ENCODE measurements around the gene PPP1R2C.

The PPP1R2C gene

DNA sequence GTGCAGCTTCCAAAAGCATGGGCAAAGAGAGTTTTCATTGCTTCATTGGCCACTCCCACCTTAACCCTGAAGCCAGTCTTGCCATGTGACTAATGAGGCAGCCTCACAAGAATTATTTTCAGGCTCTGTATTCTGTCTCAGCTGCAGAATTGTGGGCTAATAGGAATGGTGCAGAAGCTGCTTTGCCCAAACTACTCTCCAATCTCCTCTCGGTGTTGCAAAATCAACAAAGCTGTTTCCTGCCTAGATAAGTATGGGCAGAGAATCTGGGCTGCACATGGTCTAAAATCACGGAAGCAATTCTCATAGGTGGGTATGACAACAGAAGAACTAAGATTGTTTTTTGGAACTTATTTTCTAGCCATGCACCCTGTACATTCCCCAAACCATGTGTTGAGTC is 31.4 kb downstream of the PPP1R2C start:
- DNase-seq = no peak

DNA sequence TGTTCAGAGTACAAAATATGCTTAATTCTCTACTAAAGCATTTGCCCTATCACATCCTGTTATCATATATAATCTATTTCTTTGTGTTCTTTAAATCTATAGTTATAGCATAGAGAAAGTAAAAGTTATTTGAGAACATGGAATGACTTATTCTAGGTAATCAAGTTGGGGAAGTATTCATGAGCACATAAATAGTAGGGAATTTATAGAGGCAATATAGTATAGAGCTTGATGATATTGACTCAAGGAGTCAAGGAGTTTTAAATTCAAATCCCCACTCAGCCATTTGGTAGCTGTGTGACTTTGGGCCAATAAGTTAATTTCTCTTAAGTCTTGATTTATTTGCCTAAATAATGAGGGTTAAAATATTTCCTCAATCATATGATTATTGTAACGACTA is 37.5 kb downstream of the PPP1R2C start:
- DNase-seq = no peak

DNA sequence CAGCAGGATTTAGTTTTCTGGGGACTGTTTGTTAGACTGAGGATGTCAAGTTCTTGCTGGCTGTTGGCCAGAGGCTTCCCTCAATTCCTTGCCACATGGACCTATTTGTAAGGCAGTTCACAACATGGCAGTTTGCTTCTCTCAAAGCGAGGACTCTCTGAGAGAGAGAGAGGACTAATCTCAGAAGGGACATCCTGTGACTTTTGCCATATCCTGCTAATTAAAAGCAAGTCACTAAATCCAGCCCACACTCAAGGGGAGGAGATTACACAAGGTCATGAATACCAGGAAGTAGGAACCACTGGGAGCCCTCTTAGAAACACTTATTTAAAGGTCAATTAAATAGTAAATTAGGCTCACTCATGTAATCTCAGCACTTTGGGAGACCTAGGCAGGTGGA is 38.2 kb downstream of the PPP1R2C start:
- peak in 1 of 2 experiments; percentile 11 for DNase-seq

DNA sequence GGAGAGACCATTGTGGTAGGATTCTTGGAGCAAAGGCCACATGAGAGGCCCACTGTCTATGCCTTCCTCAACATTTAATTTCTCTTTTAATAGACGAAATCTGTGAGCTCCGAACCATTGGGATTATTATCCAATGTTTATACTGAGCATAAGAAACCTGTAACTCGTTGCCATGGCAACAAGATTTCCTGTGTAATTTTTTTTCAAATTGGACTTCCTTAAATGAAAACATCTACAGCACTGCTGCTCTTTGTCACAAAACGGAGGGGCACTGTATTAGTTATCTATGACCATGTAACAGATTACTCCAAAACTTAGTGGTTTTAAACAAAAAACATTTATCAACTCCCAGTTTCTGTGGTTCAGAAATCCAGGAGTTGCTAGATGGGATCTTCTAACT is 38.7 kb downstream of the PPP1R2C start:
- peak in 1 of 2 experiments; percentile 6 for DNase-seq

DNA sequence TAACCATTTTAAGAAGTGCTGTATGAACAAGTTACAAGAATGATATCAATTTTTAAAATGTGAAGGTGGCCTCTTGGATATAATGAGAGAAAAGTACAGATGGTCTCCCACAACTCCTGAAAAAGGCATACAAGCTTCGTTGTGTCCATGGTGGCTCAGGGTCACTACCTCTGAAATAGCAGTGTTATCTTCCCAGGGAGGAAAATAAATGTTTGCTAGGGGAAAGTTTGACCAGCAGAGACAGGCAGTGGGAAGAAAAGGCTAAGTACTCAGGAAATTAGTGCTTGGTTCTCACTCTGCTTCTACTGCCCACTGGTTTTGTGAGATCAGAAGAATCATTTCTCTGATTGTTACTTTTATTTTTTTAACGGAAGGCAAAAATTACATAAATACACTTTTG is 39.4 kb downstream of the PPP1R2C start:
- no peak for DNase-seq

DNA sequence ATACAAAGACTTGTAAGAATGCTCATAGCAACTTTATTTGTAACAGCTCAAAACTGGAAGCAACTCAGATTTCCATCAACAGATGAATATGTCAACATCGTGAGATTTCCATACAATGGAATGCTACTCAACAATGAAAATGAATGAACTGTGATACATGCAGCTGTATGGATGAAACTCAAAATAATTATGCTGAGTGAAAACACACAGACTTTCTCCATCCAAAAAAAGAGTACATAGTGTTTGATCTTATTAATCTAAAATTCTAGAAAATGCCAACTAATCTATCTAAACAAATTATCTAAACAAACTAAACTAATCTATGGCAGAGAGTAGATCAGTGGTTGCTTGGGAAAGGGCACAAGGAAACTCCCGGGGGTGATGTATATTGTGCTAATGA is 42.7 kb downstream of the PPP1R2C start:
- DNase-seq = no peak

DNA sequence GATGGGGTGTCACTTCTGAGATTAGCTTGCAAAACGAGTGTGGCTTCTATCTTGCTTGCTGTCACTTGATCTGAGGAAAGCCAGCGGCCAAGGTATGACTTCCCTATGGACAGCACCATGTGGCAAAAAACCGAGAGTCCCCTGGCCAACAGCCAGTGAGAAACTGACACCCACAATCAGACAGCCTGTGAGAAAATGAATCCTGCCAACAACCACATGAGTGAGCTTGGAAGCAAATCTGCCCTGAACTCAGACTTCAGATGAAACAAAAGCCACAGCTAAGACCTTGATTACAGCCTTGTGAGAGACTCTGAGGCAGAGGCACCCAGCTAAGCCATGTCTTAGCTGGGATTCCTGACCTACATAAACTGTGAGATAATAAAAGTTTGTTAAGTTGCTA is 45.5 kb downstream of the PPP1R2C start:
- peak in 1 of 2 experiments; percentile 15 for DNase-seq
